Gastroesophageal sphincter (tissue), 4 donors: Measurements from ENCODE around the gene EPS8L3. TPM values are rescaled to one million over a fixed set of nuclear protein-coding genes. Genes with fewer than 3 reads are reported as not detected.
"Not testable (repeated sequence)": the region's sequence is repeated elsewhere in the genome, so short reads cannot be mapped to it uniquely, and the experiment has no call there.

ENCODE experiments used
- ATAC-seq: fragments of 150-250 bp; one replicate; pipeline ENCODE4 v1.9.1; 2016; ENCODE audit warnings: mild to moderate bottlenecking, moderate library complexity
- H3K27ac ChIP-seq, 4 donors: fragments of 200-600 bp; sonication (generic) in 3 of 4; 1 replicate in 3 of 4; 2 replicates in 1 of 4; pipeline ENCODE4 v1.5.1; 2016 to 2019
- H3K27me3 ChIP-seq: fragments of 200-600 bp; sonication (generic); one replicate; pipeline ENCODE4 v1.5.1; 2019
- H3K36me3 ChIP-seq, 2 donors: fragments of 200-600 bp; sonication (generic); one replicate each; pipeline ENCODE4 v1.5.1; 2019; ENCODE audit warnings: control low read depth in 1 of 2
- H3K4me1 ChIP-seq, 3 donors: fragments of 200-600 bp; sonication (generic); 1 replicate in 2 of 3; 2 replicates in 1 of 3; pipeline ENCODE4 v1.5.1; 2016 to 2019; ENCODE audit warnings: control low read depth in 2 of 3
- H3K4me3 ChIP-seq, 2 donors: fragments of 200-600 bp; sonication (generic); one replicate each; pipeline ENCODE4 v1.5.1; 2019; ENCODE audit warnings: mild to moderate bottlenecking in 1 of 2, moderate library complexity in 1 of 2
- H3K9me3 ChIP-seq, 3 donors: fragments of 200-600 bp; sonication (generic); one replicate each; pipeline ENCODE4 v1.5.1; 2017 to 2019; ENCODE audit warnings: control low read depth in 2 of 3
- CTCF ChIP-seq, 4 experiments: fragments of 200-600 bp in 2 of 4; fragments of 450-650 bp in 2 of 4; sonication (generic) in 1 of 4; IDR thresholded peaks; one replicate each; pipeline ENCODE4 v1.5.1; 2017 to 2019; ENCODE audit warnings: antibody characterized with exemption in 4 of 4, mild to moderate bottlenecking in 2 of 4, moderate library complexity in 2 of 4
- EP300 ChIP-seq: sonication (generic); formaldehyde crosslinking; IDR thresholded peaks from one replicate; pipeline ENCODE4 v1.6.1; 2017; ENCODE audit warnings: antibody characterized with exemption, mild to moderate bottlenecking
- POLR2A ChIP-seq, 2 donors: fragments of 450-650 bp; IDR thresholded peaks; one replicate each; pipeline ENCODE4 v1.6.1; 2017; ENCODE audit warnings: antibody characterized with exemption in 2 of 2, mild to moderate bottlenecking in 2 of 2, moderate library complexity in 1 of 2
- POLR2AphosphoS5 ChIP-seq: sonication (generic); formaldehyde crosslinking; IDR thresholded peaks from one replicate; pipeline ENCODE4 v1.6.1; 2017; ENCODE audit warnings: antibody characterized with exemption
- WGBS, 2 donors: methylation state at CpG; one replicate each; pipeline ENCODE4 v1.1.5; 2018; ENCODE audit warnings: low coverage in 1 of 2; 5-methylcytosine and 5-hydroxymethylcytosine counted together
- total RNA-seq, 4 donors: library from RNA; depleted of rRNA; stranded (reverse); fragments of >200 nt; gene quantifications; one replicate each; pipeline ENCODE4 v1.1.0, GENCODE V29; 2016

Gene EPS8L3
- total RNA-seq, 4 donors from 2014 or later: 0.12 TPM; not detected in 3

- no peak for ATAC-seq
- Histone ChIP-seq H3K4me3 (no peak overlapping the region), H3K9me3 (no peaks in the 10 kb centered on the region), H3K27me3 (no peaks in the 10 kb centered on the region), H3K36me3 (no peaks in the 10 kb centered on the region), H3K4me1 (no peaks in the 10 kb centered on the region), H3K27ac (no peak overlapping the region)
- WGBS, 2 donors: 40 to 49% methylated on average over 2 of the region's 2 CpGs
- TF ChIP-seq POLR2A (IDR thresholded peaks at IDR 0.05) (no peak), POLR2AphosphoS5 (no peak), CTCF (IDR thresholded peaks at IDR 0.05) (no peak), EP300 (no peak)
These were observed 9.0 kb downstream of the EPS8L3 start for GRCh38 chr1:109754738-109755137.

- Histone ChIP-seq H3K4me3 (no peak overlapping the region), H3K36me3 (no peaks in the 10 kb centered on the region), H3K4me1 (no peaks in the 10 kb centered on the region), H3K27ac (no peak overlapping the region), H3K27me3 (no peaks in the 10 kb centered on the region), H3K9me3 (no peaks in the 10 kb centered on the region)
- 87 to 92% methylated on average over 5 to 9 of the region's 12 CpGs for WGBS, 2 donors
- no peak for TF ChIP-seq POLR2A (IDR thresholded peaks at IDR 0.05)
- no peak for TF ChIP-seq POLR2AphosphoS5
- no peak for TF ChIP-seq CTCF (IDR thresholded peaks at IDR 0.05)
- no peak for ATAC-seq
These were observed 12.0 kb downstream of the EPS8L3 start for GRCh38 chr1:109751531-109752260.

- Histone ChIP-seq H3K9me3 (no peaks in the 10 kb centered on the region), H3K4me1 (no peaks in the 10 kb centered on the region), H3K4me3 (no peak overlapping the region), H3K27ac (no peak overlapping the region), H3K36me3 (no peaks in the 10 kb centered on the region), H3K27me3 (no peaks in the 10 kb centered on the region)
- no peak for TF ChIP-seq EP300
- 89 to 100% methylated on average over 2 to 3 of the region's 6 CpGs for WGBS, 2 donors
- ATAC-seq: no peak
These were observed 12.8 kb downstream of the EPS8L3 start for GRCh38 chr1:109750920-109751319.

GRCh38 chr1:109750241-109750882 is 13.4 kb downstream of the EPS8L3 start:
- WGBS, 2 donors: 94 to 100% methylated on average over 1 to 2 of the region's 11 CpGs
- Histone ChIP-seq H3K27ac (no peak overlapping the region), H3K4me3 (no peak overlapping the region), H3K36me3 (no peaks in the 10 kb centered on the region), H3K27me3 (no peaks in the 10 kb centered on the region), H3K9me3 (no peaks in the 10 kb centered on the region), H3K4me1 (no peaks in the 10 kb centered on the region)
- TF ChIP-seq CTCF (IDR thresholded peaks at IDR 0.05) (no peak), POLR2A (IDR thresholded peaks at IDR 0.05) (no peak), POLR2AphosphoS5 (no peak), EP300 (no peak)
- ATAC-seq: no peak

- no peaks in the 10 kb centered on the region for H3K9me3 ChIP-seq
- no peak overlapping the region for H3K27ac ChIP-seq
- H3K36me3 ChIP-seq: no peaks in the 10 kb centered on the region
- no peak for ATAC-seq
- H3K4me1 ChIP-seq: no peaks in the 10 kb centered on the region
- H3K4me3 ChIP-seq: no peak overlapping the region
- no peaks in the 10 kb centered on the region for H3K27me3 ChIP-seq
- TF ChIP-seq CTCF (IDR thresholded peaks at IDR 0.05) (no peak), POLR2A (IDR thresholded peaks at IDR 0.05) (no peak), POLR2AphosphoS5 (no peak), EP300 (no peak)
These were observed 14.5 kb downstream of the EPS8L3 start for GRCh38 chr1:109749221-109749620.

- H3K9me3 ChIP-seq, H3K27ac ChIP-seq, H3K4me3 ChIP-seq, H3K4me1 ChIP-seq, ATAC-seq, H3K27me3 ChIP-seq, H3K36me3 ChIP-seq: not testable (repeated sequence)
- 65% methylated on average over 5 of the region's 10 CpGs; no CpG with 5 or more reads in 1 of the 2 donors for WGBS, 2 donors
These were observed 15.4 kb downstream of the EPS8L3 start for GRCh38 chr1:109748311-109748710.
